GM13977 (cell line): ENCODE measurements around the gene ECEL1.

Source experiments
- DNase-seq: peaks from one replicate; pipeline ENCODE4 v3.0.0; 2012; ENCODE audit warnings: low spot score
- CTCF ChIP-seq: IDR thresholded peaks from 2 replicates; pipeline ENCODE4 v1.5.1; 2012; ENCODE audit warnings: mild to moderate bottlenecking, control low read depth; ENCODE audit not compliant: insufficient read depth; ENCODE audit errors: extremely low read depth, missing control alignments
- in situ Hi-C: fragments of 300-500 bp; cut with MboI; formaldehyde crosslinking; loops from one replicate; pipeline ENCODE4 v1.12.0; 2022; ENCODE audit warnings: low sequenced_read_pairs, low pct_unique_long_range_greater_than_20kb, mixed read lengths, inconsistent platforms; ENCODE audit not compliant: unreplicated experiment

ECEL1 gene

GRCh38 chr2:232460171-232460570, 27.5 kb downstream of the ECEL1 start:
- DNase-seq: no peak
- in situ Hi-C loops: no loop called here
- no peak for TF ChIP-seq CTCF

- TF ChIP-seq CTCF: no peak
- DNase-seq: no peak
- in situ Hi-C loops: no loop called here
Observed at GRCh38 chr2:232459419-232460035, 28.1 kb downstream of the ECEL1 start.

- no peak for TF ChIP-seq CTCF
- no peak for DNase-seq
- in situ Hi-C loops: no loop called here
Observed at GRCh38 chr2:232458661-232459418, 28.8 kb downstream of the ECEL1 start.

- no peak for DNase-seq
- in situ Hi-C loops: no loop called here
- no peak for TF ChIP-seq CTCF
Observed at GRCh38 chr2:232458051-232458660, 29.5 kb downstream of the ECEL1 start.

- no peak for DNase-seq
- TF ChIP-seq CTCF: no peak
- in situ Hi-C loops: no loop called here
Observed at GRCh38 chr2:232457121-232458011, 30.3 kb downstream of the ECEL1 start.

- in situ Hi-C loops: no loop called here
- TF ChIP-seq CTCF: no peak
- no peak for DNase-seq
Observed at GRCh38 chr2:232456296-232457120, 31.1 kb downstream of the ECEL1 start.
